ENCODE results near the gene MYBBP1A. TPM values are rescaled to one million over a fixed set of nuclear protein-coding genes. Genes with fewer than 3 reads are reported as not detected.

Gene MYBBP1A
- total and polyA plus RNA-seq, 2 of the 13 experiments (the other 11 are each of a cell fraction or from before 2014, with no cell fraction given): 18.6 to 54.8 TPM

GRCh38 chr17:4536259-4536741 is 18.9 kb downstream of the MYBBP1A start (continued):
- TF ChIP-seq ZNF275 (CRISPR knock-in tag; IDR thresholded peaks at IDR 0.05; ENCODE audit: borderline replicate concordance) (no peak), ZNF879 (CRISPR knock-in tag; IDR thresholded peaks at IDR 0.05) (no peak), ZMAT3 (CRISPR knock-in tag; conservative IDR thresholded peaks at IDR 0.05) (no peak), SSRP1 (CRISPR knock-in tag; IDR thresholded peaks at IDR 0.05) (peak; percentile 44; the same call in 1 of the 2 replicates)

- no peak overlapping the region for H3K27ac ChIP-seq (ENCODE audit: extremely low read length, insufficient read depth, low read length)
These were observed 19.4 kb downstream of the MYBBP1A start for GRCh38 chr17:4535667-4536258.

More at GRCh38 chr17:4535667-4536258, 19.4 kb downstream of the MYBBP1A start:
- CTCF ChIA-PET (ENCODE audit: low intra/inter-chr PET ratio, low total read pairs): no interaction called here
- H3K36me3 ChIP-seq (replicated peaks in 1 of 2; ENCODE audit: control insufficient read depth in 1 of 2, insufficient read depth in 2 of 2, low read length in 2 of 2): peaks cover 8 to 22% of the 10 kb centered on the region in 2 experiments
- TF ChIP-seq SRSF9 (IDR thresholded peaks at IDR 0.05; ENCODE audit: borderline replicate concordance, insufficient read depth, low read depth, low read length, poor library complexity, severe bottlenecking): no peak
- no peak for TF ChIP-seq ZNF383 (CRISPR knock-in tag; IDR thresholded peaks at IDR 0.05; ENCODE audit: borderline replicate concordance)
- no peak for TF ChIP-seq ZSCAN30 (CRISPR knock-in tag; IDR thresholded peaks at IDR 0.05)
- peak; percentile 28 for TF ChIP-seq KDM2A (CRISPR knock-in tag; IDR thresholded peaks at IDR 0.05; ENCODE audit: borderline replicate concordance, low read depth)
- peak; percentile 51; the same call in 1 of the 2 replicates for TF ChIP-seq AKAP8 (CRISPR knock-in tag; IDR thresholded peaks at IDR 0.05)
- TF ChIP-seq AGO2 (optimal IDR thresholded peaks at IDR 0.05; ENCODE audit: low read depth, low read length): peak; percentile 86
- no peak for TF ChIP-seq MEIS1 (CRISPR knock-in tag; IDR thresholded peaks at IDR 0.05; ENCODE audit: borderline replicate concordance)
- TF ChIP-seq SOX6 (IDR thresholded peaks at IDR 0.05): no peak
- TF ChIP-seq SOX6 (CRISPR knock-in tag; IDR thresholded peaks at IDR 0.05): no peak
- no peak for TF ChIP-seq HINFP (CRISPR knock-in tag; IDR thresholded peaks at IDR 0.05; ENCODE audit: low read depth)
- no peak for TF ChIP-seq ZNF101 (CRISPR knock-in tag; IDR thresholded peaks at IDR 0.05; ENCODE audit: borderline replicate concordance, low read depth)
- peak; percentile 14 for TF ChIP-seq POLR2G (IDR thresholded peaks at IDR 0.05; ENCODE audit: low read depth, low read length)
- FAIRE-seq (no peak), ATAC-seq (no peak), DNase-seq (ENCODE audit: low spot score) (no peak)
- H3K79me2 ChIP-seq (ENCODE audit: insufficient read depth, low read length): no peaks in the 10 kb centered on the region
- in situ Hi-C loops (cut with HindIII; ENCODE audit: extremely low pct_ligation_motif_present, low pct_unique_long_range_greater_than_20kb): no loop called here
- H3K4me2 ChIP-seq (ENCODE audit: low read depth, low read length): no peak overlapping the region
- no peaks in the 10 kb centered on the region for H3K9me3 ChIP-seq (ENCODE audit: low read length)
- POLR2A ChIA-PET: interaction anchor here (2.4 kb wide), 1 partner anchor 20 kb away, joined by 8 read pairs; the partner anchor contains the start of gene MYBBP1A
- no TSS peak for BruUV-seq (replicated peaks)
- H4K20me1 ChIP-seq (ENCODE audit: insufficient read depth, low read length): 0 out of 2 replicates have a peak, but pooled peaks cover 2% of the 10 kb centered on the region
- no peak overlapping the region for H3K9ac ChIP-seq (ENCODE audit: insufficient read depth, low read depth, low read length)
- peaks cover 21% of the 10 kb centered on the region for H3K4me1 ChIP-seq (ENCODE audit: insufficient read depth, low read length)
- H2AFZ ChIP-seq (ENCODE audit: low read length): no peak overlapping the region
- peaks cover 3 to 24% of the 10 kb centered on the region in 2 experiments for H3K27me3 ChIP-seq (ENCODE audit: control insufficient read depth in 1 of 2, insufficient read depth in 2 of 2, low read length in 2 of 2)
- no peak overlapping the region for H3K4me3 ChIP-seq (replicated peaks in 1 of 3; ENCODE audit: insufficient read depth in 1 of 3, low read depth in 2 of 3, low read length in 3 of 3)
- WGBS (ENCODE audit: low lambda C conversion rate): 83% methylated on average over 3 of the region's 19 CpGs
- intact Hi-C loops (cut with micrococcal nuclease; ENCODE audit: unreplicated experiment): no loop called here
